Measurements from ENCODE around the gene TGFBR3. TPM values are rescaled to one million over a fixed set of nuclear protein-coding genes. Genes with fewer than 3 reads are reported as not detected.

Gene TGFBR3
- total and polyA plus RNA-seq, 9 of the 15 experiments (the other 6 are each of a cell fraction or from before 2014, with no cell fraction given): 3.6 to 32.4 (median 15.6) TPM

GRCh38 chr1:91775227-91775626, 110.7 kb downstream of the TGFBR3 start (continued):
- TF ChIP-seq VEZF1 (CRISPR knock-in tag; IDR thresholded peaks at IDR 0.05) (no peak), ZBED1 (IDR thresholded peaks at IDR 0.05) (no peak), NCOA1 (IDR thresholded peaks at IDR 0.05; ENCODE audit: low read depth) (no peak), ZMIZ1 (IDR thresholded peaks at IDR 0.05; ENCODE audit: low read depth in 2 of 2, low read length in 2 of 2) (no peak), ZNF551 (CRISPR knock-in tag; IDR thresholded peaks at IDR 0.05) (no peak), NKRF (IDR thresholded peaks at IDR 0.05; ENCODE audit: borderline replicate concordance) (no peak), ETV6 (IDR thresholded peaks at IDR 0.05; ENCODE audit: borderline replicate concordance in 1 of 2, low read depth in 2 of 2, low read length in 1 of 2) (no peak), ETV6 (CRISPR knock-in tag; IDR thresholded peaks at IDR 0.05; ENCODE audit: borderline replicate concordance) (no peak)
- TF ChIP-seq, protein P1, sequence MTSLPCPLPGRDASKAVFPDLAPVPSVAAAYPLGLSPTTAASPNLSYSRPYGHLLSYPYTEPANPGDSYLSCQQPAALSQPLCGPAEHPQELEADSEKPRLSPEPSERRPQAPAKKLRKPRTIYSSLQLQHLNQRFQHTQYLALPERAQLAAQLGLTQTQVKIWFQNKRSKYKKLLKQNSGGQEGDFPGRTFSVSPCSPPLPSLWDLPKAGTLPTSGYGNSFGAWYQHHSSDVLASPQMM (CRISPR knock-in tag; IDR thresholded peaks at IDR 0.05): no peak
- TF ChIP-seq, protein P2, sequence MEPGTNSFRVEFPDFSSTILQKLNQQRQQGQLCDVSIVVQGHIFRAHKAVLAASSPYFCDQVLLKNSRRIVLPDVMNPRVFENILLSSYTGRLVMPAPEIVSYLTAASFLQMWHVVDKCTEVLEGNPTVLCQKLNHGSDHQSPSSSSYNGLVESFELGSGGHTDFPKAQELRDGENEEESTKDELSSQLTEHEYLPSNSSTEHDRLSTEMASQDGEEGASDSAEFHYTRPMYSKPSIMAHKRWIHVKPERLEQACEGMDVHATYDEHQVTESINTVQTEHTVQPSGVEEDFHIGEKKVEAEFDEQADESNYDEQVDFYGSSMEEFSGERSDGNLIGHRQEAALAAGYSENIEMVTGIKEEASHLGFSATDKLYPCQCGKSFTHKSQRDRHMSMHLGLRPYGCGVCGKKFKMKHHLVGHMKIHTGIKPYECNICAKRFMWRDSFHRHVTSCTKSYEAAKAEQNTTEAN (CRISPR knock-in tag; IDR thresholded peaks at IDR 0.05): no peak
- TF ChIP-seq, protein P3, sequence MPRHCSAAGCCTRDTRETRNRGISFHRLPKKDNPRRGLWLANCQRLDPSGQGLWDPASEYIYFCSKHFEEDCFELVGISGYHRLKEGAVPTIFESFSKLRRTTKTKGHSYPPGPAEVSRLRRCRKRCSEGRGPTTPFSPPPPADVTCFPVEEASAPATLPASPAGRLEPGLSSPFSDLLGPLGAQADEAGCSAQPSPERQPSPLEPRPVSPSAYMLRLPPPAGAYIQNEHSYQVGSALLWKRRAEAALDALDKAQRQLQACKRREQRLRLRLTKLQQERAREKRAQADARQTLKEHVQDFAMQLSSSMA (CRISPR knock-in tag; IDR thresholded peaks at IDR 0.05): no peak
